ENCODE results near the gene ZNF488. TPM values are rescaled to one million over a fixed set of nuclear protein-coding genes. Genes with fewer than 3 reads are reported as not detected.
A peak's percentile ranks its signal among the peaks of the same experiment; 100 is the strongest.

The ZNF488 gene
- total RNA-seq, 4 donors from 2014 or later: 4.1 to 23.5 (median 16.1) TPM

DNA sequence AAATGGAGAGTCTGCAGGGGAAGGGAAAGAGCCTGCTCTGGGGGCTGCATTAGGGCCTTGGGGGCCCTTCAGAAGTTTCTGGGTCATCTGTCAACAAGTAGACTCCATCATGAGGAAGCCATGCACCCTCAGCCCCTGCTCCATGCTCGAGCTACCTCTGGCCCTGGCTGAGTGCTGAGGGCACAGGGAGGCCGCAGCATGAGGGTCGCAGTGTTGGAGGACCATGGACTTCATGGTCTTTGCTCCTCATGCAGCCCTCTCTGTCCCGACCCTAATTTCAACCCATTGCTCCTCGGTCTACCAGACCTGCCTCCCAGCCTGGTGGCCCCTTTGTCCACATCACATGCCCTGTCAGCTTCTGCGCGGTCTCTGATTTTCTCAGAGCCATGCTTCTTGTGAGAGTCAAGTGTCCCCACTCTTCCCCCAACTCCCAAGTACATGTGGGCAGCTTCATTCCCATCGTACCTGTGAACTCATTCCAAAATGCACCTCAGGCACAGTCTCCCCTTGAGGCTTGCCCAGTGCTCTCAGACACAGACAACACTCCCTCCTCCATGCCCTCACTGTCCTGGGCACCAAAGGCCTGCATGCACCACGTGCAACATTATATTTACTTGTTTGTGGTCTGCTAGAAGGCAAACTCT lies 14.7 kb downstream of the ZNF488 start:
- Histone ChIP-seq H3K9me3 (no peaks in the 10 kb centered on the region), H3K4me1 (peaks cover 0 to 6% (median 0%) of the 10 kb centered on the region in 4 donors), H3K36me3 (no peaks in the 10 kb centered on the region), H3K4me3 (no peak overlapping the region), H3K27ac (no peak overlapping the region), H3K27me3 (no peaks in the 10 kb centered on the region)
- TF ChIP-seq POLR2A (IDR thresholded peaks at IDR 0.05): no peak
- TF ChIP-seq, protein P1, sequence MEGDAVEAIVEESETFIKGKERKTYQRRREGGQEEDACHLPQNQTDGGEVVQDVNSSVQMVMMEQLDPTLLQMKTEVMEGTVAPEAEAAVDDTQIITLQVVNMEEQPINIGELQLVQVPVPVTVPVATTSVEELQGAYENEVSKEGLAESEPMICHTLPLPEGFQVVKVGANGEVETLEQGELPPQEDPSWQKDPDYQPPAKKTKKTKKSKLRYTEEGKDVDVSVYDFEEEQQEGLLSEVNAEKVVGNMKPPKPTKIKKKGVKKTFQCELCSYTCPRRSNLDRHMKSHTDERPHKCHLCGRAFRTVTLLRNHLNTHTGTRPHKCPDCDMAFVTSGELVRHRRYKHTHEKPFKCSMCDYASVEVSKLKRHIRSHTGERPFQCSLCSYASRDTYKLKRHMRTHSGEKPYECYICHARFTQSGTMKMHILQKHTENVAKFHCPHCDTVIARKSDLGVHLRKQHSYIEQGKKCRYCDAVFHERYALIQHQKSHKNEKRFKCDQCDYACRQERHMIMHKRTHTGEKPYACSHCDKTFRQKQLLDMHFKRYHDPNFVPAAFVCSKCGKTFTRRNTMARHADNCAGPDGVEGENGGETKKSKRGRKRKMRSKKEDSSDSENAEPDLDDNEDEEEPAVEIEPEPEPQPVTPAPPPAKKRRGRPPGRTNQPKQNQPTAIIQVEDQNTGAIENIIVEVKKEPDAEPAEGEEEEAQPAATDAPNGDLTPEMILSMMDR (IDR thresholded peaks at IDR 0.05): no peak
- DNase-seq: peak in 2 of 3 donors; percentile 17 to 22

DNA sequence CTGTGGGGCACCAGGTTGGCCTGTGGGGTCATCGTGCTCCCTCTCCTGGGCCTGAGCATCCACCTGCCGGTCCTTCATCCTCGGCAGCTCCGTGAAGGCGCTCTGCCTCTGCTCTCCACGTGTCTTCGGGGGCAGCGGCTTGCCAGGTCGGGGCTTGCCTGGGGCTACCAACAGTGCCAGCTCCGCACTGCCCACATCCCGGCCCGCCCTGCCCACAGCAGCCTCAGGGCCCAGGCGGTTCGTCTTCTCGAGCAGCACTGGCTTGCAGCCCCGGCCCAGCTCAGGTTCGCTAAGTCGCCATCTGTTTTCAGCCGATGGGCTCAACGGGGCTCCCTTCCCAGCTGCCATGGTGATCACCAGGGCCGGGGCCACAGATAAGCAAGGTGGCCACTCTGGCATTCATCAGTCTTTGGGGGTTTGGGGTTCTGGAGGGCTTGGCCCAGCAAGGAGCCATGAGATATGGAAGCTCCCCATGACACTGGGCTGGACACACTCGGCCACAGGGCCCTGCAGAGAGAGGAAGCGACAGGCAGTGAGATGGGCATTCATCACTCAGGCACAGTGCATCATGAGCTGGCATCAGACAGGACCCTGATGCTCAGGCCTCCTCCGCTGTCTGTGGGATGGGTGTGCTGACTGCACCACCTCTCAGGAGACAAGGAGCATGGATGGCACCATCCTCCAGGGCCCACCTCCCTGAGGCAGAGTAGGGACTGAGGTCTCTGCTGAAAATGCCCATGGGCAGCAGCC lies 15.5 kb downstream of the ZNF488 start:
- H3K36me3 ChIP-seq: no peaks in the 10 kb centered on the region
- no peak overlapping the region for H3K4me3 ChIP-seq
- DNase-seq: peak in 2 of 3 donors; percentile 37 to 41
- H3K27me3 ChIP-seq: no peaks in the 10 kb centered on the region
- no peaks in the 10 kb centered on the region for H3K9me3 ChIP-seq
- TF ChIP-seq, protein P1 (IDR thresholded peaks at IDR 0.05): no peak
- no peak for TF ChIP-seq POLR2A (IDR thresholded peaks at IDR 0.05)
- peaks cover 0 to 8% (median 0%) of the 10 kb centered on the region in 4 donors for H3K4me1 ChIP-seq
- H3K27ac ChIP-seq: no peak overlapping the region

DNA sequence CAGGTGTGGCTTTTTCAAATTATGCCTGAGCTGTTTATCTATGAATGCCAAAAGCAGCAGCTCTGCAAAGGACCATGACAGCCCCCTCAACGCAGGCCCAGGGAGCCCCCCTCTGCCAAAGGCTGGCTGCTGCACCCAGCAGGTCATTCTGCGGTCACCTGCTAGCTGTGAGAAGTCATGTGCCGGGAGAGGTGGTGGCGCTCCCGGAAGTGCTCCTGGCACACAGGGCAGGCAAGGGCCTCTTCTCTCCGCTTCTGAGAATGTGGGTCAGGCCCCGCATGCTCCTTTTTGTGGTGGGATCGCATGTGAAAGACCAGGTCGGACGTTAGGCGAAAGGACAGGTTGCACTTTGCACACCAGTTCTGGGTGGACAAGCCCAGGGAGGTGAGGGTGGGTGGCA lies 16.4 kb downstream of the ZNF488 start:
- Histone ChIP-seq H3K9me3 (no peaks in the 10 kb centered on the region), H3K4me1 (peaks cover 0 to 14% (median 3%) of the 10 kb centered on the region in 4 donors), H3K4me3 (no peak overlapping the region), H3K36me3 (no peaks in the 10 kb centered on the region), H3K27me3 (no peaks in the 10 kb centered on the region), H3K27ac (no peak overlapping the region)
- DNase-seq: peak in 1 of 3 donors; percentile 24
- no peak for TF ChIP-seq POLR2A (IDR thresholded peaks at IDR 0.05)

DNA sequence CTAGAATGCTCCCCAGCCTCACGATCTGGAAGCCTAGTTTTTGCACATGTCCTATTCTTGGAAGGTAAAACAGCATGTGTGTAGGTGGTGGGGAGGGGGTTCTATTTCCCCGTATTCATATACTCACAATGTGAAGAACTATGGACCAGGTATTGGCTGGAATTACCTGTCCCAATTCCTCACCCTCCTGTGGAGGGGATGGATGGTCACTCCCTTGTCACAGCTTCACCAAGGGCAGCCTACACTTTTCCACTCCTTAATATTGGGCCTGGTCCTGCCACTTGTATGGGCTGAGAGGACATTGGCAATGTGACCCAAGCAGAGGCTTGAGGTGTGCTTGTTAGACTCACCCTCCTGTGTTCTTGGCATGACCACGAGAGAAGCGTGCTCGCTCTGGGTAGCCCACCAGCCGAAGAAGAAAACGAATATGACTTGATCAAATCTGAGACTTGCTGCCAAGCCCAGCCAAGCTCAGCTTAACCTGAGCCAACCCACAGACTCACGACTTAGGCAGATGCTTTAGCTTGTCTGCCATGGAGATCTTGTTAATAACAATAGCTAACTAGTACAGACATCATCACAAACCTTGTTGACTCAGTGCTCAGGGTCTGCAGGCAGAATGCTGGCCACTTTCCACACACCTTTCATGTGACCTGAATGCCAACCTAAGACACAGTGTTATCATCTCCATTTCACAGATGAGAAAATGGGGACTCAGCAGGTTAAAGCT lies 17.2 kb downstream of the ZNF488 start:
- Histone ChIP-seq H3K9me3 (no peaks in the 10 kb centered on the region), H3K27ac (no peak overlapping the region), H3K4me1 (peaks cover 0 to 16% (median 3%) of the 10 kb centered on the region in 4 donors), H3K36me3 (no peaks in the 10 kb centered on the region), H3K27me3 (no peaks in the 10 kb centered on the region), H3K4me3 (no peak overlapping the region)
- DNase-seq: no peak
- TF ChIP-seq, protein P1 (IDR thresholded peaks at IDR 0.05): no peak
- no peak for TF ChIP-seq POLR2A (IDR thresholded peaks at IDR 0.05)

DNA sequence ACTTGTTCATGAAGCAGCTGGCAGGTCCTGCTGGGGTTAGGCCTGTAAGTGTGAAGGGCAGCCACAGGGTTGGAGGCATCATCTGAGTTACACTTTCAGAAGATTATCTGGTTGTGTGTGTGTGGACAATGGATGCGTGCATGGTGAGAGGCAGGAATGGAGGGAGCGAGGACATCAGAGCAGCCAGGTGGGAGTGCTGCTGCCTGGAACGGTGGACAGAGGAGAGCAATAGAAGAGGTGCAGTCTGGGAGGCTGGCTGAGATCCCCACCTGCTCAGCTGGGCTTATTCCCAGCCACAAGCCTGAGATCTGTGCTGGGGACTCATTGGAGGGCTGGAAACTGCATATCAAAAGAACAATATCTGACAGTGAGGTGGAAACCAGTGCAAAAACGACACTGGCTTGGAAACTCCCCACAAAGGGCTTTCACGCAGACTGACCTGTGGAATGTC lies 17.9 kb downstream of the ZNF488 start:
- Histone ChIP-seq H3K9me3 (no peaks in the 10 kb centered on the region), H3K27me3 (no peaks in the 10 kb centered on the region), H3K36me3 (no peaks in the 10 kb centered on the region), H3K4me1 (peaks cover 0 to 16% (median 3%) of the 10 kb centered on the region in 4 donors), H3K4me3 (no peak overlapping the region), H3K27ac (no peak overlapping the region)
- peak in 1 of 3 donors; percentile 15 for DNase-seq
- TF ChIP-seq, protein P1 (IDR thresholded peaks at IDR 0.05): no peak
- TF ChIP-seq POLR2A (IDR thresholded peaks at IDR 0.05): no peak

Data from Peyer's patch (tissue), 4 donors.